HG03196 (cell line): ENCODE data around the gene FGF22.
"Not testable (repeated sequence)": the region's sequence is repeated elsewhere in the genome, so short reads cannot be mapped to it uniquely, and the experiment has no call there.

Source experiments
- ATAC-seq: cut with Tn5 transposase; IDR thresholded peaks from one replicate; pipeline ENCODE4 v1.9.1; 2021; ENCODE audit not compliant: unreplicated experiment

Gene FGF22

DNA sequence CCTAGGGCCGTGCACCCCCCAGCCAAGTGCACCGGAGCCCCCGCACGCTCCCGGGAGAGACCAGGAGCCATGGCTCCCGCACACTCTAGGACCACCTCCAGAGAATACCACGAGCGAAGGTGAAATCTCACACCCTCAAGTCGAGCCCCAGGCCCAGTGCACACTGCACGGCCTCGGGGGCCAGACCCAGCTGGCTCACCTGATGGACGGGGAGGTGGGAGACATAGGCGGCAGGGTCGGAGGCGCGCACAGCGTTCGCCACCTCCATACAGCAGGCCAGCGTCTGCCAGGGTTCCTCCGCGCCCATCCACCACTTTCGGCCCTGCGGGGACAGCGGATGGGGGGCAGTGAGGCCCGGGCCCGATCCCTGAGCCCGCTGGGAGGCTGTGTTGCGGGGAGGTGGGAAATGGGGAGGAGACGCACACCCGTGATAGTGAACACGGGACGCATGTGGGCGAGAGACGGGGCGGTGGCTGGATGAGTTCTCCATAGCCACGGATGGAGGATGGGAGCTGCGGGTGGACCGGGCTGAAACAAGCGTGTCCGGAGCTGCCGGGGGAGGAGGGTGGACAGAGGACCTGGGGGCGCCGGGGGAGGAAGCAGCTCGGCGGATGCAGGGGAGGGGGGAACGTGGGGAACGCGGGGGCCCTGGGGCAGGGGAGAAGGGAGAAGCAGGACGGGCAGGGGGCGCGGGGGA, 19.4 kb upstream of the FGF22 start:
- no peak for ATAC-seq

DNA sequence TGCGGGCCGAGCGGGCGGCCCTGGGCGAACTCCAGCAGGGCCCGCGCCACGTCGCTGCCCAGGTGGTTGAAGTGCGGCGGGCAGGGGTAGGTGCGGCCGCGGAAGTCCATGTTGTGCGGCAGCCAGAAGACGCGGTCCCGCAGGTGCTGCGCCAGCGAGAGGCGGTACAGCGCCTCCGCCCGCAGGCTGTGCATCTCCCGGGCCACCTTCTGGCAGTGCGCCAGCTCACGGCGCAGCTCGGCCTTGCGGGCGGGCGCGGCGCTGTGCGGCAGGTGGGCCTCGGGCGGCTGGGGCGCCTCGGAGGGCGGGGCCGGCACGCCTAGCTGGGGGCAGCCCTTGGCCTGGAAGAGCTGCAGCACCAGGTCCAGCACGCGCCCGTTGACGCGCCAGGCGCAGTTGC, 18.5 kb upstream of the FGF22 start:
- ATAC-seq = not testable (repeated sequence)

DNA sequence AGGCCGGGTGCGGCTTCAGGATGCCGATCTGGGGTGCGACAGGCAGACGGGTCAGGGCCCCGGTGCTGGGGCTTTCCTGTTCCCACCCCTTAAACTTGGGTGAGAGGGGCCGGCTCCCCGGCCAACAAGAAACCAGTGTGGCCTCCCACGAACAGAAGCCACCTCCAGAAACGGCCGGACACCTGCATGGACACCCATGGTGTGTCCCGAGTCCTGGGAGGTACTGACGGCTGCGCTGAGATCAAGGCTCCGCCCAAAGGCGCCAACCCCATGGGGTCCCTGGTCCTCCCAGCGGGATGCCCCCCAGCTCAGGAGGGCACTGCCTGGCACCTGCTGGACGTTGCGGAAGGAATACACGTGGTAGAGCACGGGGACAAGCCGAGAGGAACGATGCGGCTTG, 17.9 kb upstream of the FGF22 start:
- ATAC-seq = no peak

DNA sequence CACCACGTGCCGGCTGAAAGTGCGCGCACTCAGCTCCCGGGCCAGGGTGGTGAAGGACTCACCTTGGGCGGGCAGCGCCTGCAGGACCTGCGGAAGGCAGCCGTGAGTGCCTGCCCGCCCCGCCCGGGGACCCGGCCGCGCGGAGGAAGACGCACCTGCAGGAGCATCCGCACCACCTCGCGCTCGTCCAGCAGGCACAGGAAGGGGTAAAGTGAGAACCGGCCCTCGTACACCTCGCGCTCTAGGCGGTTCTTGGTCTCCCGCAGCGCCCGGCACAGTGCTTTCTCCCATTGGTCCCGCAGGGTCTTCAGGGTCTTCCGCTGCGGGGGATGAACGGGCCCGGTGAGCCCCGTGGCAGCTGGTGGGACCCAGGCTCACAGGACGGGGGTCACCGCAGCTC, 17.0 kb upstream of the FGF22 start:
- no peak for ATAC-seq

DNA sequence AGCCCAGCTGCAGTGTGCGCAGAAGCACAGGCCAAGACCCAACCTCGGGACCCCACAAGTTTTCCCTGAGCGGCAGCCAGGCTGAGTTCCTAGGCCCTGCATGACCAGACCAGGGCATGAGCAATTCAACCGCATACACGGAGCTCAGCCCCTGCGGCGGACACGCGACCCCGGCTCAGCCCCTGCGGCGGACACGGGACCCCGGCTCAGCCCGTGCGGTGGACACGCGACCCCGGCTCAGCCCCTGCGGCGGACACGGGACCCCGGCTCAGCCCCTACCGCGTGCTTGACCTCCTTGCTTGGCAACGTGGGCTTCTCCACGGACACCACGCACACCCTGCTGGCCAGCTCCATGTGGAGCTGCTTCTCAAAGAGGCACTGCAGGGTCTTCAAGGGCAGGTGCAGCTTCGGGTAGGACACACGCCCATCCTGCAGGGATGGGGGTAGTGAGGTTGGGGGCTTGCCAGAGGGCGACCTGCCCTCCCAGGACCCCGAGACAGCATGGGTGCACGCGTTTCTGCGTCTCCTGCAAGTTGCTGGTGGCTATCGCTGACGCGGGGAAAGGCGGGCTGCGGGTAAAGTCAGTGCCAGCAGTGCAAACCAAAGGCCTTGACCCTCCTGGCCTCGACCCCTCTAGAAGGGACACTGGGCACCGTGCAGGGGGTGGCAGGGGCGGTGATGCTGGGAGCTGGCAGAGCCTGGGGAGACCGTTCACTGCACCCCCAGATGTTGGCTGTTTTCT, 16.3 kb upstream of the FGF22 start:
- no peak for ATAC-seq

DNA sequence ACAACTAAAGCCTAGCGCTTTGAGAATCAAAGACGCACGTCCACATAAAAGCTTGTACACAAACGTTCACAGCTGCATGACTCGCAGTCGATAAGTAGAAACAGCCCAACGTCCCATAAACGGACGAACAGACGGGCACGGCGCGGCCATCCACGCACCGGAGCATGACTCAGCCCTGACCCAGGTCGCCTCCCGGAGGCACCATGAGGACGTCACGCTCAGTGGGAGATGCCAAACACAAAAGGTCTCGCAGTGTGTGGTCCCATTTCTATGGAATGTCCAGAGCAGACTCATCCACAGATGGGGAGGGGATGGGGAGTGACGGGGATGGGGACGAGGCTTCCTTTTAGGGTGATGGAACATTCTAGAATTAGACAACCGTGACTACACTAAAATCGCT, 15.7 kb upstream of the FGF22 start:
- no peak for ATAC-seq

DNA sequence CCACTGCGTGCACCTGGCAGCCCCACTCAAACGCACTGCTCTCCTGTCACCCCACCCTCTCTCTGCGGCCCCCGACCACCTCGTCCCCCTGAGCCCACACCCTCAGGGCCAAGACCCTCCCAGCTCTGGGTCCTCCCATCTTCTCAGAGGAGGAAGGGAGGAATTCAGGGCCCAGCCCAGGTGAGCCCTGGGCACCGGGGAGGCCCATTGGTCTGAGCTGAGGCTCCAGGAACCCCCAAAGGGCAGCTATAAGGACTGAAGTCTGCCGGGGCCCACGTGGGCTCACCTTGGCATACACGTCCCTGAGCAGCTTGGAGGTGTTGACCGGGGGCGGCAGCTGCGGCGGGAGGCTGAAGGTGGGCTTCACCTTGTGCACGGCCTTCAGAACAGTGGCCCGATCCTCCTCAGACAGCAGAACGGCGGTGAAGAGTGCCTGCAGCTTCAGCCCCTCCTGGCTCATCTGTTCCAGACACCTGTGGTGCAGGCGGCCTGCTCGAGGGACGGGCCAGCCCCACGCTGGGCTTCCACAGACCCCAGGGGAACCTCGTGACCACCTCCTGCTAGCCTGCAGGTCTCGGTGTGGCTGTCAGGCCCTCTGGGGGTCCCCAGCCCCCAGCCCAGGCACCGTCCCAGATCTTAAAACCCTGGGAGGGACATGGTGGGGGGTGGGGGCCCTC, 15.1 kb upstream of the FGF22 start:
- ATAC-seq = no peak

DNA sequence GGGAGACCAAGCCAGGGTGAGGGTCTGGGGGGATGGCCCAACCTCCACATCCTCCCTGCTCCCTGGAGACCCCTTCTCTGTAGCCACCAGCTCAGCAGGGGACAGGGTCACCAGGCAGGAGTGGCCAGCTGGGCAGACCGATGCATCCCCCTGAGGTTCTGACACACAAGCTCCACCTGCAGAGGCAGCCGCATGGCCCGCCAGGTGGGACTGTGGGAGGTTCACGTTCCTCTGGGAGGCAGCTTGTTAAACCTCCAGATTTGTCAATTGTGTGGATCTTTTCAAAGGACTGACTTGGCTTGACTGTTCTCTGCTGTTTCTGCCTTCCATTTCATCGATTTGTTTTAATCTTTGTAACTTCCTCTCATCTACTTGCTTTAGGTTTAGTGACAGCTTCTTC, 14.4 kb upstream of the FGF22 start:
- ATAC-seq = no peak

DNA sequence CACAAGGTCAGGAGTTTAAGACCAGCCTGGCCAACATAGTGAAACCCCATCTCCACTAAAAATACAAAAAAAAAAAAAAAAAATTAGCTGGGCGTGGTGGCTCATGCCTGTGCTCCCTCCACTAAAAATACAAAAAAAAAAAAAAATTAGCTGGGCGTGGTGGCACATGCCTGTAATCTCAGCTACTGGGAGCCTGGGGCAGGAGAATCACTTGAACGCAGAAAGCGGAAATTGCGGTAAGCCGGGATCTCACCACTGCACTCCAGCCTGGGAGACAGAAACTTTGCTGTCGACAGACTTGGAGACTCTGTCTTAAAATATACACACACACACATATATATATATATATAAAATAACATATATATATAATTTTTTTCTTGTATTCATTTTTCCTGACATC, 13.1 kb upstream of the FGF22 start:
- ATAC-seq = not testable (repeated sequence)

DNA sequence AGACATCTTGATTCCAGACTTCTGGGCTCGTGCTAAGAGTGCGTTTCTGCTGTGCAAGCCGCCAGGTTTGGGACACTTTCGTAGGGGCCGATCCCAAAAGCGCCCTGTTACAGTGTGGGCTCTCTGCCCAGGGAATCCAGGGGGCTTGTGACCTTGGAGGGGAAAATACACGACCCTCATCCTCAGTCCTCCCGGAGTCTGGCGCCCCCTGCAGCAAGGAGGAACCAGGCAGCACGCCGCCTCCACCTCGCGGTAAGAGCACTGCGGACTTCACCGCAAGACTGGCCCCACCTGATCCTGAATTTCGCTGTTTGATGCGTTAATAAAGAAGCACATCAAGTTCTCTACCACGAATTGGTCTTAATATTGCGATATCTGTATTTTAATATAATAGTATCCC, 11.5 kb upstream of the FGF22 start:
- no peak for ATAC-seq

DNA sequence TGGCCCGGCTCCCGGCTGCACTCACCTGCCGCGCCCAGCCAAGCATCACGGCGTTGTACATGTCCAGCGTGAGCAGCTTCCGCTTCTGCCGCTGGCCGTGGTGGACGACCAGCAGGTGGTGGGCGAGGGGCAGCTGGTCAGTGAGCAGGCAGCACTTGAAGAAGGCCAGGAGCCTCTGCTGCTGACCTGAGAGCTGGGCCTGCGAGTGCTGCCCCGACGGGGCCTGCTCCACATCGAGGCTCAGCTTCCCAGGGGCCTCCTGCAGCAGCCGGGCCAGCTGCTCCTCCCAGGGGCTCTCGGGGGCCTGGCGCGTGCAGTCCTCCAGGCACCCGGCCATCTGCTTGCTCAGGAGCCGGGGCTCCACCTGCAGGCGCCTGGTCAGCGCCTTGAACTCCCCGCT, 10.2 kb upstream of the FGF22 start:
- not testable (repeated sequence) for ATAC-seq

DNA sequence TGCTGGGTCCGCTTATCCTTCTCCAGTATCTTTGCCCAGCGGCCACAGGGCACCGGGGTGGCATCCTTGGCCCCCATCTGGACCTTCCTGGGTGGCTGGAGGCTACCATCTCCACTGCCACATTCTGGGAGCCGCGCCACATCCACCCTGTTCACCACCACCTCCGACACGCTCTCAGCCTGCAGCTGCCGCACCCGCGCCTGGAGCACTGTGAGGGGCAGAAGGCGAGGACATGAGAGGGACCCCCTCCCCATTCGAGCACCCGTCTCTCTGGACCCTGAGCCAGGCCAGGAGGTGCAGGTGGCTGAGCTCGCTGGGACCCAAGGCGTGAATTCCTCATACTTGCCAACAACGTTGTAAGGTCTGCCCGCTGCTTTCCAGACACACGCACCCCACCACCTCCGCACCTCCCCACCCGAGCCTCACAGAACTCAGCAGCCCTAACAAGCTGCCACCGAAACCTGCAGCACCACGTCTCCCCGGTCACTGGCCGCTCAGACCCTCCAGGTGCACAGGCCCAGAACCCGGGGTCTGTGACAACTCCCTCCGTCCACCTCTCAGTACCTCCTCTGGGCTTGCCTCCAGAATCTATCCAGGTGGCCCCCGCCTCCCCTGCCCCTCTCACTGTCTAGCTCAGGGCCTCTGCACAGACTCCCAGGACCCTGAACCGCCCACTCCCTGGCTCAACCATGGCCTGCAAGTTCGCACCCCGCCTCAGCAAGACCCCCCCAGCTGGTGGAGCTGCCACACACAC, 9.5 kb upstream of the FGF22 start:
- ATAC-seq = no peak

DNA sequence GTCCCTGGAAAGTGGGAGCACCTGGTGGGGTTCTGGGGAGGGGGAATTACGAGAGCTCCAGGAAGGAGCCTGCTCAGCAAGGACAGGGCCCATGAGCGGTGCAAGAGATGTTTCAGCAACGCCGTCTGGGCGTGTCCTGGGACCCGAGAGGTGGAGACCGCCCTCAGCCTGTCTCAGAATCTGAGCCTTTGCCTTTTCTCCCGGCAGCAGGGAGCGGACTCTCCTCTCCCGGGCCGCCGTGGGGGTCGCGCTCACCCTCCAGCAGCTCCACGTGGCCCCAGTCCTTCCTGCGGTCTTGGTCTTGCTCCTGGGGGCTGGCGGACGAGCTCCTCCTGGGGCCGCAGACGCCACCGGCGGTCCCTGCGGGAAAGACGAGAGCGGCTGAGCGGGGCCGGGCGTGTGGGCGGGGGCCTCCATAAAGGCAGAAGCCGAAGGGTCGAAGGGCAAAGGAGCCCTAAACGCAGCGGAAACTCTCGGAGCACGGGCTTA, 7.1 kb upstream of the FGF22 start:
- ATAC-seq = peak; percentile 18

DNA sequence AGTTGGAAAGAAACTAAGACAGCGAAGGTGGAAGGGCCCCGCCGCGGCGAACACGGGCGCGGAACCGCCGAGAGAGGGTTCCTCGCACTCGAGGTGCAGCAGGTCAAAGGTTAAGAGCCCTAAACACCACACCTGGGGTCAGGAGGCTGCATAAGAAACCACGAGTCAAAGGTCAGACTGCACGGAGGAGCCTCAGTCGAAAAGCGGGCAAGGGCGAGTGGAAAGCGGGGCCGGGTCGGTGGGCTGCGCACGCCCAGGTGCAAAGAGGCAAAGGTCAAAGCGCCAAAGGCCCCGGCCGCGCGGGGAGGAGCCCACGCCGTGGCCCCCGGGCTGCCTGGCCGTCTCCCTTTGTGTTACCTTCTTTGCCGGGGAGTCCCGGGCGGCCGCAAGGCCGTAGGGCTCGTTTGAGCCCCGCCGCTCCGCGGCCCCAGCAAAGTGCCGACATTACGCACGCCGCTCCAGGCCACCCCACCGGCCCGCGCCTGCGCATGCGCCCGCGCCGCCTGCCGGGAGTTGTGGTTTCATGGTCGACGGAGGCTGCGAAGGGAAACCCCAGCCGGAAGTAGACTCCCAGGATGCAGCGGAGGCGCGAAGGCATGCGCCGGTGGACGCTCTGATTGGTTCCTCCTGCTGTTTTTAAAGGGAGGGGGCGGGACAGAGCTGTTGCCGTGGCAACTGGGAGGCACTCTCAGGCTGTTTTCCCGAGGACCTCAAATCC, 6.5 kb upstream of the FGF22 start, which contains the start of gene POLRMT:
Gene POLRMT, minus strand, starts transcription at position 470 of the 718 bp plus-strand sequence. Its CDS starts 25 bp downstream, at position 445.
- peak; percentile 80 for ATAC-seq

DNA sequence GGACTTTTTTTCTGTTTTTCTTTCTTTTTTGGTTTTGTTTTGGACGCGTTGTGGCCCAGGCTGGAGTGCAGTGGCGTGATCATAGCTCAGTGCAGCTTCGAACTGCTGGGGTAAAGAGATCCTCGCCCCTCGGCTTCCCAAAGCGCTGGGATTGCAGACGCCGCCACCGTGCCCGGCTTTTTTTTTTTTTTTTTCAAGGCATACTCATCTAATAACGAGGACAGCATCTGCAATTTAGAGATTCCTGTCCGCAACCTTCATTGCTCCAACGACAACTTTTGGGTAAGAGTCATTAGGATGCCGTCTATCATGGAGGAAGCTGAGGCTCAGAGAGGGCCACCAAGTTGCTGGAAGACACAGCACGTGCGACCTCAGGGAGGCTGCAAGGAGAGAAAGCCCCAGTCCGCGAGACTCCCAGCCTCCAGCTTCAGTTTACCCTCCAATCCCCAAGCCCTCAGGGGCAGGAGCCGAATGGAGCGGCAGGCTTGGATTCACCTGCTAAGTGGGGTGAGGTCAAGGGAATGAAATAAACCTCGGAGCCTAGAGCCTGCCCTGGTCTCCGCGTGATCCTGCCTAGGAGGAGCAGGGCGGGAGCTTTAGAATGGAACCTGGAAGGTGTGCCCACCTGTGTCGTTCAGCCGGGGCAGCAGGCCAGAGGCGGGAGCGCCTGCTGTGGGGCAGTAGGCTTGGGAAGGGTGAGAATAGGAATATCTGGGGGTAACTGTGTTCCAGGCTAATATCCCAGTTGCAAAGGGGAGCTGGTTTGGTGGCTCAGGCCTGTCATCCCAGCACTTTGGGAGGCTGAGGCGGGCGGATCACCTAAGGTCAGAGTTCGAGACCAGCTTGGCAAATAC, 5.7 kb upstream of the FGF22 start:
- no peak for ATAC-seq

DNA sequence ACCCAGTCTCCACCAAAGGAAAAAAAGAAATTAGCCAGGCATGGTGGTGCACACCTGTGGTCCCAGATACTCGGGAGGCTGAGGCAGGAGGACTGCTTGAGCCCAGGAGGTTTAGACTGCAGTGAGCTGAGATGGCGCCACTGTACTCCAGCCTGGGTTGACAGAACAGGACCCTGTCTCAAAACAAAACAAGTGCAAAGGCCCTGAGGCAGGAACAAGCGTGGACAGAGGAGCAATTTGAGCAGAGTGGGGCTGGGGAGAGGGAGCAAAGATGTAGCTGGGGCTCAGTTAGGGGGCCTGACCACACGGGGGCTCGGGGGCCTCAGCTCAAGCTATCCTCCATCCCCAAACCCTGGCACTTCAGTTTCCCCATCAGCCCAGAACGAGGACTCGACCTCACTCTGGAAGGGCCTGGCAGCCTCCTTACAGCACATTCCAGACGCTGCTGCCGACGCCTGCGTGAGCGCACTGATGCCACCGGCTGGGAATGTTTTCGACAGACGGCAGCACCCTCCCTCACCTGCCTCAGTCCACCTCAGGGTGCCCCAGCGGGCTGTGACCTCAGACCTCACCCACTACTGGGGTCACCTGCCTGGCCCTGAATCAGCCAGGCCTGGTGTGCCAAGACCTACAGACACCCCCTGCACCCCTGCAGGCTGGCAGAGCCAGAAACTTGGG, 4.6 kb upstream of the FGF22 start:
- ATAC-seq = no peak

DNA sequence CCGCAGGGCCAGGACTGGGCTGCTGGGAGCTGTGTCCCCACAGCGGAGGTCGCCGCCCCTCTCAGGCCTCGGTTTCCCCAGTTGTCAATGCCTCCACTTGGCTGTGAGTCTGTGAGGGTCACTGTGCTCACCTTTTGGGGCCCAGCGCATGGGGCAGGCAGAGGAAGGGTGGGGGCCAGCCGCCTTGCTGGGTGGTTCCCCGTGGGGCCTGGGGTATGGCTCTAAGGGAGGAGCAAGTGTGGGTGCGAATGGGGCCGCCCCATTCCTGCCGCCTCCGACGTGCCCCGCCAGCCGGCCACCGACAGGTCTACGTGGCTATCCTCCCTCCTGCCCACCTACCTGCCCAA, 800 bp upstream of the FGF22 start:
- ATAC-seq = no peak

DNA sequence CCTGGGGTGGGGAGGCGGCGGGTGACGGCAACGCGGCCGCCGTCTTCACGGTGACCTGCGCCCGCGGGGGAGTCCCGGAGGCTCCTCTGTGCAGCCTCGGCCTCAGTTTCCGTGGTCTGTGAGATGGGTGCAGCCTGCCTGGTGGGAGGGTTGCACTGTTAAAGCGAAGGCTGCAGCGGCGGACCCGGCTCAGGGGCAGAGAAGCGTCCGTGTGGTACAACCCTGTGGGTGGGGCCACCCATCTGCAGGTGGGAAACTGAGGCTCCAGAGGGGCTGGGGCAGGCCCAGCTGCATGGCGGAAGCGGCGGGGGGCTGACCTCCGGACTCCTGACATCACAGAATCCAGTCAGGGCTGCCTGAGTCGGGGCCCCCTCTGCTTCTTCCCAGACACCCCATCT, 481 bp downstream of the FGF22 start:
- ATAC-seq = no peak

DNA sequence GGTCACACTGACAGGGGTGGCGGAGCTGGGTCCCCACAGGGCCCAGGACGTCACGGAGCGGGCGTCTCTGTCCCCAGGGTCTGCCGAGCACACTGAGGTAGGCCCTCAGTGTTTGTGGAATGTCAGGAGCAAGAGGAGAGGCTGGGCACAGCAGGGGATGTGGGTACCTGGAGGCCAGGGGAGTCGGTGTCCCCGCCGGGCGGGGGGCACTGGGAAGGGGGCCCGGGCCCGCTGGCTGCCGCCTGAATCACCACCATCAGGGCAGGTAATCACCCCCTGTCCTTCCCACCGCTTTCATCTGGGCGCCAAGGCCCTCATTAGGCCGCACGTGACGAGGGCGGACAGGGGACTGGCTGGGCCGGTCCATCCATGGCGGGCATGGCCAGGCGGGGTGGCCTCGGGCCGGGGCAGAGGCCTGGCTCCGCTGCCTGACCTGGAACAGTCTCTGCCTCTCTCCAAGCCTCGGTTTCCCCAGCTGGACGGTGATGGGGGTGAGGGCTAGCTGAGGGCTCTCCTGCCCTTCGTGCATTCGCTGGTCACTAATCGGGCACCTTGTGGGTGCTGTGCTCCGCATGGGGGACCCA, 1.0 kb downstream of the FGF22 start:
- ATAC-seq = no peak
